ENCODE measurements around the gene UTP11. TPM values are rescaled to one million over a fixed set of nuclear protein-coding genes. Genes with fewer than 3 reads are reported as not detected.

Gene UTP11
- total RNA-seq, 2 experiments from 2014 or later = 40.1 to 43.8 TPM

DNA sequence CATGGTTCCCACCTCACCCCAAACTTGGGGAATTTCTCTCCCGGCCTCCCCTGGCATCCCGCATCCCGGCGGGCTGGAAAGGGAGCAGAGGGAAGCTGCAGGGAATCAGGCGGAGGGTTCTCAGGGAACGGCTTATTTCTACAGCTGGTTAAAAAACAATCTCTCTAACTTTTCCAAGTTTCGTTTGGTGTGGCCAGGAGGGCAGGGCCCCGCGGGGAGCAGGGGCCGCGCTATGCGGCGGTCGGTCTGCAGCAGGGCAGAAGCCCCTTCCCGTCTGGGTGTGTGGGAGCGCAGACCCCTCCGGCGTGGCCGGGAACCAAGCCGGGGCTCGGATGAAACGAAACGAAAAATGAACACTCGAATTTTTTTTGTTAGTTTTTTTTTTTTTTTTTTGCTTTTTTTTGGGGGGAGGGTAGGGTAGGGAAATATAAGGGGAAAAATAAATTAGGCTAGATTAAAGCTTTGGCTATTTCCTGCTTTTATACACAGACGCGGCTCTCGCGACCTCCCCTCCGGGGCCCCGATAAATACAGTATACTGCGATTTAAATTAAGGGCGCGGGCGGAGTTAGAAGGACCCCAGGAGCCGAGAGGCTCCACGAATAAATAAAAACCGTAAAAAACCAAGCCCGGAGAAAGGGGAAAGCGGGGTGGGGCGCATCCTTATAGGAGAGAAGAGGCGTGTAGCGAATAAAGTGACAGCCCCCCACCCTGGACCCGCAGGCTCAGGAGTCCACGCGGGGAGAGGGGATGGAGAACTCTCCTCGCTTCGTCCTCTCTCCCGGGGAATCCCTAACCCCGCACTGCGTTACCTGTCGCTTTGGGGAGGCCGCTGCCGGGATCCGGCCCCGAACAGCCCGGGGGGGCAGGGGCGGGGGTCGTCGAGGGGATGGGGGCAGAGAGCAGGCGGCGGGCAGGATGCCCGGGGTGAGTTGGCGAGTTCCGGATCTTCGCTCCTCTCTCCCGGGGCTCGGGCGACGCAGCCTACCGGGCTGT is 32.0 kb downstream of the UTP11 start:
- H3K4me1 ChIP-seq (ENCODE audit: insufficient read depth, low read length, poor library complexity, severe bottlenecking) = no peaks in the 10 kb centered on the region
- ChIA-PET POLR2A (interaction anchor here (0.7 kb wide), 2 partner anchors 222 to 1925 kb away, joined by 3 to 4 read pairs; no protein-coding TSS in a partner anchor), CTCF (ENCODE audit: unreplicated experiment) (no interaction called here)
- no TSS peak for BruUV-seq (replicated peaks)
- H3K36me3 ChIP-seq (ENCODE audit: insufficient read depth, low read length) = no peaks in the 10 kb centered on the region
- no peak overlapping the region for H3K4me3 ChIP-seq (ENCODE audit: low read depth, low read length, poor library complexity, severe bottlenecking)
- H3K79me2 ChIP-seq (ENCODE audit: insufficient read depth, low read depth, low read length) = no peaks in the 10 kb centered on the region
- no peak overlapping the region for H2AFZ ChIP-seq (ENCODE audit: low read length)
- no peak for DNase-seq (ENCODE audit: low spot score)
- H4K20me1 ChIP-seq (ENCODE audit: insufficient read depth, low read length) = no peaks in the 10 kb centered on the region
- TF ChIP-seq EZH2phosphoT487 (IDR thresholded peaks at IDR 0.05; ENCODE audit: borderline replicate concordance, low read depth, low read length) = no peak
- TF ChIP-seq, protein P1, sequence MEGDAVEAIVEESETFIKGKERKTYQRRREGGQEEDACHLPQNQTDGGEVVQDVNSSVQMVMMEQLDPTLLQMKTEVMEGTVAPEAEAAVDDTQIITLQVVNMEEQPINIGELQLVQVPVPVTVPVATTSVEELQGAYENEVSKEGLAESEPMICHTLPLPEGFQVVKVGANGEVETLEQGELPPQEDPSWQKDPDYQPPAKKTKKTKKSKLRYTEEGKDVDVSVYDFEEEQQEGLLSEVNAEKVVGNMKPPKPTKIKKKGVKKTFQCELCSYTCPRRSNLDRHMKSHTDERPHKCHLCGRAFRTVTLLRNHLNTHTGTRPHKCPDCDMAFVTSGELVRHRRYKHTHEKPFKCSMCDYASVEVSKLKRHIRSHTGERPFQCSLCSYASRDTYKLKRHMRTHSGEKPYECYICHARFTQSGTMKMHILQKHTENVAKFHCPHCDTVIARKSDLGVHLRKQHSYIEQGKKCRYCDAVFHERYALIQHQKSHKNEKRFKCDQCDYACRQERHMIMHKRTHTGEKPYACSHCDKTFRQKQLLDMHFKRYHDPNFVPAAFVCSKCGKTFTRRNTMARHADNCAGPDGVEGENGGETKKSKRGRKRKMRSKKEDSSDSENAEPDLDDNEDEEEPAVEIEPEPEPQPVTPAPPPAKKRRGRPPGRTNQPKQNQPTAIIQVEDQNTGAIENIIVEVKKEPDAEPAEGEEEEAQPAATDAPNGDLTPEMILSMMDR (conservative IDR thresholded peaks at IDR 0.05; ENCODE audit: low read length) = no peak
- no peak overlapping the region for H3K27ac ChIP-seq (ENCODE audit: low read depth, low read length, poor library complexity, severe bottlenecking)
- no peaks in the 10 kb centered on the region for H3K9me2 ChIP-seq (ENCODE audit: insufficient read depth, low read length)
- intact Hi-C loops (cut with micrococcal nuclease; ENCODE audit: unreplicated experiment) = loop anchor here (10.0 kb wide), 1 partner anchor 460 kb away; no protein-coding TSS in a partner anchor
- no peak overlapping the region for H3K4me2 ChIP-seq (ENCODE audit: low read length)
- no peaks in the 10 kb centered on the region for H3K9me3 ChIP-seq (ENCODE audit: low read length)

DNA sequence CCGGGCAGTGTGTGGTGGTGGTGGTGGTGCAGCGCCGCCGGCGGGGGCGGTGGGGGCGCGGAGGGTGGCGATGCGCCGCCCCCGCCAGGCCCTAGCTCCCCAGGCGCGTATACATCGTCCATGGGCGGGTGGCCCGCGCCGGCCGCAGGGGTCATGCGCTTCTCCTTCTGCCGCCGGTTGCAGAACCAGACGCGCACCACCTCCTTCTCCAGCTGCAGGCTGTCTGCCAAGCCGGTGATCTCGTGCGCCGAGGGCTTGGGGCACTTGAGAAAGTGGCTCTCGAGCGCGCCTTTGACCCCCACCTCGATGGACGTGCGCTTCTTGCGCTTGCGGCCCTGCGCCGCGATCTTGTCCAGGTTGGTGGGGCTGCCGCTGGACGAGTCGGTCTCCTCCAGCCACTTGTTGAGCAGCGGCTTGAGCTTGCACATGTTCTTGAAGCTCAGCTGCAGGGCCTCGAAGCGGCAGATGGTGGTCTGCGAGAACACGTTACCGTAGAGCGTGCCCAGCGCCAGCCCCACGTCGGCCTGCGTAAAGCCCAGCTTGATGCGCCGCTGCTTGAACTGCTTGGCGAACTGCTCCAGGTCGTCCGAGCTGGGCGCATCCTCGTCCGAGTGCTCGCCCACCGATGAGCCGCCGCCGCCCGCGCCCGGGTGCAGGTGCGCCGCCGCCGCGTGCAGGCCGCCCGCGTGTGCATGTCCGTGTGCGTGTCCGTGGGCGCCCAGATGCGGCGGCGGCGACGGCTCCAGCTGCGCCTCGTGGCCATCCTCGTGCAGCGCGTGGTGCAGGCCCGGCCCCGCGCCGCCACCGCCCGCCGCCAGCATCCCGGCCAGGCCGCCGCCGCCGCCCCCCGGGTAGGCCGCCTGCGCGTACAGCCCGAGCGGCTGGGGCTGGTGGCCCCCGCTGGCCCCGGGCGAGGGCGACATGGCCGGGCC is 33.1 kb downstream of the UTP11 start:
- peak overlapping the region; percentile 64 for H3K4me3 ChIP-seq (ENCODE audit: low read depth, low read length, poor library complexity, severe bottlenecking)
- no peaks in the 10 kb centered on the region for H3K9me3 ChIP-seq (ENCODE audit: low read length)
- H3K4me1 ChIP-seq (ENCODE audit: insufficient read depth, low read length, poor library complexity, severe bottlenecking) = no peaks in the 10 kb centered on the region
- peak overlapping the region; percentile 58; the same call in 1 of the 2 replicates for H3K4me2 ChIP-seq (ENCODE audit: low read length)
- POLR2A ChIA-PET = no interaction called here
- H2AFZ ChIP-seq (ENCODE audit: low read length) = no peak overlapping the region
- DNase-seq (ENCODE audit: low spot score) = no peak
- H4K20me1 ChIP-seq (ENCODE audit: insufficient read depth, low read length) = no peaks in the 10 kb centered on the region
- CTCF ChIA-PET (ENCODE audit: unreplicated experiment) = no interaction called here
- no peaks in the 10 kb centered on the region for H3K9me2 ChIP-seq (ENCODE audit: insufficient read depth, low read length)
- TF ChIP-seq, protein P1 (conservative IDR thresholded peaks at IDR 0.05; ENCODE audit: low read length) = no peak
- no peak for TF ChIP-seq EZH2phosphoT487 (IDR thresholded peaks at IDR 0.05; ENCODE audit: borderline replicate concordance, low read depth, low read length)
- H3K36me3 ChIP-seq (ENCODE audit: insufficient read depth, low read length) = no peaks in the 10 kb centered on the region
- H3K79me2 ChIP-seq (ENCODE audit: insufficient read depth, low read depth, low read length) = no peaks in the 10 kb centered on the region
- H3K27ac ChIP-seq (ENCODE audit: low read depth, low read length, poor library complexity, severe bottlenecking) = no peak overlapping the region
- BruUV-seq (replicated peaks) = no TSS peak
- intact Hi-C loops (cut with micrococcal nuclease; ENCODE audit: unreplicated experiment) = loop anchor here (10.0 kb wide), 1 partner anchor 459 kb away; no protein-coding TSS in a partner anchor

All from OCI-LY7 (cell line).